Measurements from ENCODE around the gene SH3BP5. TPM values are rescaled to one million over a fixed set of nuclear protein-coding genes. Genes with fewer than 3 reads are reported as not detected.
A peak's percentile ranks its signal among the peaks of the same experiment; 100 is the strongest.

The SH3BP5 gene
- total and polyA plus RNA-seq, 4 experiments from 2014 or later, result 48.2 to 118 (median 56.3) TPM

DNA sequence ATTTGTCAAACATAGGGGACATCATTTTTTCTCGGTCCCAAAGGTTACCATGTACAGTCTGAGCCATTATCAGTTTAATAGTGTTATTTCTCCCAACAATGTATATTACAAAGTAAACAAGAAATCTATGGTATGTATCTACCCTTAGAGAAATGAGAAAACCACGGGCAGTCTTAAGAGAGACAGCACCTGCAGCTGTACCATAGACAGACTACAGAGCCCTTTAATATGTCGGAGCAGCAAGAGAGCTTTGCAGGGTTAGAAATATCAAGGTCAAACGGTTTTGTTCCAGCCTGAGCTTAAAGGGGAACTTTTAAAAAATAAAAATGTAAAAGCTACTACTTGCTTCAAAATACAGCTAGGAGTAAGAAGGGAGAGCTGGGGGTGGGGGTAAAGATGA lies 53.2 kb downstream of the SH3BP5 start:
- Histone ChIP-seq H3K4me1 (ENCODE audit: insufficient read depth, low read length) (peaks cover 95% of the 10 kb centered on the region), H3K27ac (ENCODE audit: low read depth, low read length) (no peak overlapping the region), H3K36me3 (ENCODE audit: insufficient read depth, low read length) (no peaks in the 10 kb centered on the region), H3K27me3 (ENCODE audit: insufficient read depth, low read length) (no peaks in the 10 kb centered on the region), H3K4me3 (ENCODE audit: low read length in 2 of 2) (no peak overlapping the region), H3K9me3 (ENCODE audit: control insufficient read depth in 1 of 2, low read length in 2 of 2) (no peaks in the 10 kb centered on the region)
- intact Hi-C loops (cut with micrococcal nuclease), result no loop called here
- H3K27ac Mint-ChIP-seq, result peak overlapping the region in 5 of 7 donors; percentile 5 to 72 (median 65)
- peak overlapping the region in 3 of 8 donors; percentile 4 to 62 (median 35) for H3K4me3 Mint-ChIP-seq
- ChIA-PET CTCF (ENCODE audit: partially characterized antibody) (interaction anchor here (1.1 to 5.6 kb wide), 5 partner anchors 9 to 100 kb away, joined by 3 to 35 read pairs (median 4); partner anchors contain the start of gene SH3BP5), POLR2A (ENCODE audit: partially characterized antibody) (interaction anchor here (0.9 to 1.8 kb wide), 4 partner anchors 10 to 21 kb away, joined by 3 to 5 read pairs (median 4); no protein-coding TSS in a partner anchor)
- peak in 1 of 5 donors; percentile 6 for DNase-seq
- H3K9me3 Mint-ChIP-seq, result no peaks in the 10 kb centered on the region
- peaks cover 58 to 98% (median 89%) of the 10 kb centered on the region in 4 donors for H3K4me1 Mint-ChIP-seq
- H3K27me3 Mint-ChIP-seq, result no peaks in the 10 kb centered on the region
- H3K36me3 Mint-ChIP-seq, result peaks cover 16 to 28% of the 10 kb centered on the region in 2 donors

GRCh38 chr3:15277861-15278500 lies 54.4 kb downstream of the SH3BP5 start:
- Mint-ChIP-seq H3K4me3 (no peak overlapping the region), H3K4me1 (peaks cover 59 to 98% (median 88%) of the 10 kb centered on the region in 4 donors), H3K36me3 (peaks cover 17 to 23% of the 10 kb centered on the region in 2 donors), H3K27me3 (no peaks in the 10 kb centered on the region), H3K27ac (peak overlapping the region; percentile 9 to 87 (median 67)), H3K9me3 (no peaks in the 10 kb centered on the region)
- CTCF ChIA-PET (ENCODE audit: partially characterized antibody), result interaction anchor here (1.1 to 5.6 kb wide), 2 partner anchors 11 to 14 kb away, joined by 3 to 35 read pairs; no protein-coding TSS in a partner anchor
- DNase-seq, result peak in 1 of 5 donors; percentile 4
- no peaks in the 10 kb centered on the region for H3K9me3 ChIP-seq (ENCODE audit: control insufficient read depth in 1 of 2, low read length in 2 of 2)
- H3K36me3 ChIP-seq (ENCODE audit: insufficient read depth, low read length), result no peaks in the 10 kb centered on the region
- no peaks in the 10 kb centered on the region for H3K27me3 ChIP-seq (ENCODE audit: insufficient read depth, low read length)
- H3K4me1 ChIP-seq (ENCODE audit: insufficient read depth, low read length), result peaks cover 94% of the 10 kb centered on the region
- H3K4me3 ChIP-seq (ENCODE audit: low read length in 2 of 2), result no peak overlapping the region
- H3K27ac ChIP-seq (ENCODE audit: low read depth, low read length), result no peak overlapping the region
- intact Hi-C loops (cut with micrococcal nuclease), result no loop called here
- POLR2A ChIA-PET (ENCODE audit: partially characterized antibody), result interaction anchor here (0.6 to 2.4 kb wide), 2 partner anchors 9 to 23 kb away, joined by 3 to 17 read pairs; no protein-coding TSS in a partner anchor

- no peaks in the 10 kb centered on the region for H3K36me3 ChIP-seq (ENCODE audit: insufficient read depth, low read length)
- H3K27ac ChIP-seq (ENCODE audit: low read depth, low read length), result no peak overlapping the region
- POLR2A ChIA-PET (ENCODE audit: partially characterized antibody), result interaction anchor here (0.7 to 2.4 kb wide), 4 partner anchors 8 to 44 kb away, joined by 3 to 17 read pairs (median 4); no protein-coding TSS in a partner anchor
- Mint-ChIP-seq H3K4me1 (peaks cover 70 to 97% (median 87%) of the 10 kb centered on the region in 4 donors), H3K9me3 (peaks cover 0 to 2% (median 0%) of the 10 kb centered on the region in 8 donors), H3K27ac (peak overlapping the region; percentile 68 to 95 (median 84)), H3K4me3 (peak overlapping the region in 3 of 8 donors; percentile 7 to 50 (median 41)), H3K27me3 (no peaks in the 10 kb centered on the region), H3K36me3 (peaks cover 20 to 25% of the 10 kb centered on the region in 2 donors)
- intact Hi-C loops (cut with micrococcal nuclease), result no loop called here
- H3K9me3 ChIP-seq (ENCODE audit: control insufficient read depth in 1 of 2, low read length in 2 of 2), result no peaks in the 10 kb centered on the region
- H3K27me3 ChIP-seq (ENCODE audit: insufficient read depth, low read length), result no peaks in the 10 kb centered on the region
- peaks cover 96% of the 10 kb centered on the region for H3K4me1 ChIP-seq (ENCODE audit: insufficient read depth, low read length)
- peak in 1 of 5 donors; percentile 19 for DNase-seq
- CTCF ChIA-PET (ENCODE audit: partially characterized antibody), result interaction anchor here (1.0 to 5.6 kb wide), 6 partner anchors 9 to 104 kb away, joined by 3 to 35 read pairs (median 6); partner anchors contain the start of gene SH3BP5
- no peak overlapping the region for H3K4me3 ChIP-seq (ENCODE audit: low read length in 2 of 2)
Observed at GRCh38 chr3:15276028-15276724, 56.2 kb downstream of the SH3BP5 start.

DNA sequence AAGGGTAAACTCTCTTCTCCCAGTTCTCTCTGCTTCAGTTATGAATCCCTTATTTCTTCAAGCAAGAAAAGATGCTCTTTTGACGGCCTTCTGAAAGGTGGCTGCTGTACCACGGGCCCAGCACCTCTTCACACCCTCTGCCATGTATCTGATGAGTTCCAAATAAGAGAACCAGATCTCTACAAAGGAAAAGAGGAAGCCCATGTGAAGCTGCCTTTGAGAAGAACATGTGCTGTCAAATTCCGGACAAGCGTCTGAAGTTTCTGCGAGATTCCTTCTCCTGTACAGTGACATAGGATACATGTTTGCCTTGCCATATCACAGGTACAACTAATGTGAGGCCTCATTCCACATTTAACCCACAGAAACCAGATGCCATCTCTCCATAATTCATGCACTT lies 59.2 kb downstream of the SH3BP5 start:
- ChIA-PET CTCF (ENCODE audit: partially characterized antibody) (interaction anchor here (1.3 to 1.8 kb wide), 6 partner anchors 9 to 106 kb away, joined by 3 to 9 read pairs (median 5); partner anchors contain the start of gene SH3BP5), POLR2A (ENCODE audit: partially characterized antibody) (interaction anchor here (1.1 to 5.1 kb wide), 4 partner anchors 17 to 60 kb away, joined by 3 to 32 read pairs (median 10); partner anchors contain the start of gene SH3BP5)
- no peaks in the 10 kb centered on the region for H3K27me3 Mint-ChIP-seq
- no peak overlapping the region for H3K4me3 ChIP-seq (ENCODE audit: low read length in 2 of 2)
- peaks cover 63 to 92% (median 83%) of the 10 kb centered on the region in 4 donors for H3K4me1 Mint-ChIP-seq
- H3K36me3 Mint-ChIP-seq, result peaks cover 18 to 30% of the 10 kb centered on the region in 2 donors
- peak overlapping the region; percentile 77 for H3K27ac ChIP-seq (ENCODE audit: low read depth, low read length)
- peak overlapping the region; percentile 94 to 99 (median 95) for H3K27ac Mint-ChIP-seq
- peak overlapping the region in 3 of 8 donors; percentile 48 to 60 (median 49) for H3K4me3 Mint-ChIP-seq
- H3K9me3 Mint-ChIP-seq, result peaks cover 0 to 2% (median 0%) of the 10 kb centered on the region in 8 donors
- H3K36me3 ChIP-seq (ENCODE audit: insufficient read depth, low read length), result peaks cover 12% of the 10 kb centered on the region
- intact Hi-C loops (cut with micrococcal nuclease), result no loop called here
- H3K9me3 ChIP-seq (ENCODE audit: control insufficient read depth in 1 of 2, low read length in 2 of 2), result no peaks in the 10 kb centered on the region
- H3K4me1 ChIP-seq (ENCODE audit: insufficient read depth, low read length), result peaks cover 98% of the 10 kb centered on the region
- DNase-seq, result no peak
- no peaks in the 10 kb centered on the region for H3K27me3 ChIP-seq (ENCODE audit: insufficient read depth, low read length)

DNA sequence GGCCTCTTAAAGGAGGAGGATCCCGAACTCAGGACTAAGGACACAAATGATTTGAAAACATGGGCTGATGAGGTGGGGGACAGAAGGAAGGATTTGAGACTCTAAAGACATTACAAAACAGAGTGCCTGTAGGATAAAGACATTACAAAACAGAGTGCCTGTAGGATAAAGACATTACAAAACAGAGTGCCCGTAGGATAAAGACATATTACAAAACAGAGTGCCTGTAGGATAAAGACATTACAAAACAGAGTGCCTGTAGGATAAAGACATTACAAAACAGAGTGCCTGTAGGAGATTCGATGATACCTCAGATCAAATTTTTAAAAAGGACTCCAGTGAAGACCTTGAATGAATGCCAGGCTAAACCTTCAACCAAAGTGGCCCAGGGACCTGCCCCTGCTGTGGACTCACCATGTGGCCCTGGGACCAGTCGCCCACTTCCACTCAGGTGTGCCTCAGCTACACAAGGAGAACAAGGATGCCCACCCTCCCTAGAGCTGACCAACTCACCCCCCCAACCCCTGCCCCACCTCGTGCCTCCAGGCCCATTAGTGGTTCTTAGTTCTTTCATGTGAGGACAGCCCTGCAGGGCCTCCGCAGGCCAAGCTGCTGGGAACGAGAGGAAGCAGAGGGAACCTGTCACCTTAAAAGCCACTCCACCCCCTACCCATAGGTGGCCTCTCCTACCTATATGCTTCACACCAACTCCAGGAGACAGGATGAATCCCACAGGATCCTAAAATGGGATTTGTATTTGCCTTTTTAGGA lies 59.8 kb downstream of the SH3BP5 start:
- Histone ChIP-seq H3K27ac (ENCODE audit: low read depth, low read length) (peak overlapping the region; percentile 77), H3K4me3 (ENCODE audit: low read length in 2 of 2) (no peak overlapping the region), H3K9me3 (ENCODE audit: control insufficient read depth in 1 of 2, low read length in 2 of 2) (no peaks in the 10 kb centered on the region), H3K36me3 (ENCODE audit: insufficient read depth, low read length) (peaks cover 14% of the 10 kb centered on the region), H3K4me1 (ENCODE audit: insufficient read depth, low read length) (peaks cover 98% of the 10 kb centered on the region), H3K27me3 (ENCODE audit: insufficient read depth, low read length) (no peaks in the 10 kb centered on the region)
- Mint-ChIP-seq H3K4me3 (peak overlapping the region in 6 of 8 donors; percentile 83 to 90 (median 84)), H3K9me3 (peaks cover 0 to 2% (median 0%) of the 10 kb centered on the region in 8 donors), H3K27me3 (no peaks in the 10 kb centered on the region), H3K27ac (peak overlapping the region; percentile 94 to 99 (median 95)), H3K4me1 (peaks cover 64 to 92% (median 83%) of the 10 kb centered on the region in 4 donors), H3K36me3 (peaks cover 23 to 35% of the 10 kb centered on the region in 2 donors)
- ChIA-PET POLR2A (ENCODE audit: partially characterized antibody) (interaction anchor here (1.1 to 8.1 kb wide), 13 partner anchors 9 to 74 kb away, joined by 3 to 108 read pairs (median 11); partner anchors contain the start of genes CAPN7 and SH3BP5), CTCF (ENCODE audit: partially characterized antibody) (interaction anchor here (1.0 to 10.0 kb wide), 5 partner anchors 10 to 62 kb away, joined by 3 to 203 read pairs (median 9); partner anchors contain the start of gene SH3BP5)
- intact Hi-C loops (cut with micrococcal nuclease), result loop anchor here (1.0 kb wide), 2 partner anchors 20 to 38 kb away; no protein-coding TSS in a partner anchor
- DNase-seq, result peak in 4 of 5 donors; percentile 16 to 46 (median 18)

- no peak overlapping the region for H3K4me3 ChIP-seq (ENCODE audit: low read length in 2 of 2)
Observed at GRCh38 chr3:15271785-15272381, 60.5 kb downstream of the SH3BP5 start.

More at GRCh38 chr3:15271785-15272381, 60.5 kb downstream of the SH3BP5 start:
- Mint-ChIP-seq H3K9me3 (peaks cover 0 to 2% (median 0%) of the 10 kb centered on the region in 8 donors), H3K27ac (peak overlapping the region; percentile 94 to 99 (median 95)), H3K27me3 (no peaks in the 10 kb centered on the region), H3K4me3 (peak overlapping the region; percentile 72 to 90 (median 84)), H3K36me3 (peaks cover 23 to 41% of the 10 kb centered on the region in 2 donors), H3K4me1 (peaks cover 61 to 92% (median 81%) of the 10 kb centered on the region in 4 donors)
- H3K36me3 ChIP-seq (ENCODE audit: insufficient read depth, low read length), result peaks cover 21% of the 10 kb centered on the region
- peaks cover 98% of the 10 kb centered on the region for H3K4me1 ChIP-seq (ENCODE audit: insufficient read depth, low read length)
- ChIA-PET CTCF (ENCODE audit: partially characterized antibody) (interaction anchor here (1.0 to 10.0 kb wide), 6 partner anchors 34 to 134 kb away, joined by 3 to 224 read pairs (median 118); partner anchors contain the start of gene SH3BP5), POLR2A (ENCODE audit: partially characterized antibody) (interaction anchor here (0.6 to 8.1 kb wide), 19 partner anchors 10 to 133 kb away, joined by 3 to 108 read pairs (median 7); partner anchors contain the start of genes CAPN7 and SH3BP5)
- H3K9me3 ChIP-seq (ENCODE audit: control insufficient read depth in 1 of 2, low read length in 2 of 2), result no peaks in the 10 kb centered on the region
- DNase-seq, result peak; percentile 86 to 96 (median 89)
- no peaks in the 10 kb centered on the region for H3K27me3 ChIP-seq (ENCODE audit: insufficient read depth, low read length)
- intact Hi-C loops (cut with micrococcal nuclease), result loop anchor here (1.0 kb wide), 2 partner anchors 20 to 38 kb away; no protein-coding TSS in a partner anchor
- H3K27ac ChIP-seq (ENCODE audit: low read depth, low read length), result peak overlapping the region; percentile 77

Measured in CD4-positive, alpha-beta memory T cell (primary cell).